ENCODE results near the gene TEX44.
"Not testable (repeated sequence)": the region's sequence is repeated elsewhere in the genome, so short reads cannot be mapped to it uniquely, and the experiment has no call there.

TEX44 gene

DNA sequence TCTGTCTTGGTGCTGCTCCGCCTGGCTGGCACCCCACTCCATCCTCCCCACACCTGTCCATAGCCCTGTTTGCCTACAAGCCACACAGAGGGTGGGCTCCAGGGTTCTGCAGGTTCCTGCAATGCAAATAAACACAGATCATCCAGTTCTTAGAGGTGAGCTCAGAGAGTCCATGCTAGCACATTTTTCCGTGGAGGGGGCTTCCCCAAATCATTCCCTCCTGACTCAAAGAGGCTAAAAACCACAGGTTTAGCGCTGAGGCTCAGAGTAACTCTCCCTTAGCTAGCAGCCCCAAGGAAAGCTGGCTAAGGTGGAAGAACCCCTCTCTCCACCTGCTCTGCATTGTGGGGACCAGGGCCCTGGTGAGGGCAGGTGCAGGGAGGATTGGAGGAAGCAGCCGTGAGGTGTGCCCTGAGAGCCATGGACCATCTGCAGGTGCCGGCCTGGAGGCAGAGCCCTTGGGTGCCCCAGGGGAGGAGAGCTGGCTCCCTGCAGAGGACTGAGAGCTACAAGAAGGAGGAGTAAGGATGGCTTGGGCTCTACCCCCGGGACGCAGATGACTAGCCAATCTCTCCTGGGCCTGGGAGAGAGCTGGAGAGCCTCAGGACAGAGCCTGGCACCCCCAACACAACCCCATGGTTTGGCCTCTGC, 23.8 kb upstream of the TEX44 start:
- DNase-seq (ENCODE audit: extremely low read depth, insufficient read length) = no peak
- no peak overlapping the region for H3K4me3 ChIP-seq (replicated peaks; ENCODE audit: low read depth, low read length)
- TF ChIP-seq, protein P1, sequence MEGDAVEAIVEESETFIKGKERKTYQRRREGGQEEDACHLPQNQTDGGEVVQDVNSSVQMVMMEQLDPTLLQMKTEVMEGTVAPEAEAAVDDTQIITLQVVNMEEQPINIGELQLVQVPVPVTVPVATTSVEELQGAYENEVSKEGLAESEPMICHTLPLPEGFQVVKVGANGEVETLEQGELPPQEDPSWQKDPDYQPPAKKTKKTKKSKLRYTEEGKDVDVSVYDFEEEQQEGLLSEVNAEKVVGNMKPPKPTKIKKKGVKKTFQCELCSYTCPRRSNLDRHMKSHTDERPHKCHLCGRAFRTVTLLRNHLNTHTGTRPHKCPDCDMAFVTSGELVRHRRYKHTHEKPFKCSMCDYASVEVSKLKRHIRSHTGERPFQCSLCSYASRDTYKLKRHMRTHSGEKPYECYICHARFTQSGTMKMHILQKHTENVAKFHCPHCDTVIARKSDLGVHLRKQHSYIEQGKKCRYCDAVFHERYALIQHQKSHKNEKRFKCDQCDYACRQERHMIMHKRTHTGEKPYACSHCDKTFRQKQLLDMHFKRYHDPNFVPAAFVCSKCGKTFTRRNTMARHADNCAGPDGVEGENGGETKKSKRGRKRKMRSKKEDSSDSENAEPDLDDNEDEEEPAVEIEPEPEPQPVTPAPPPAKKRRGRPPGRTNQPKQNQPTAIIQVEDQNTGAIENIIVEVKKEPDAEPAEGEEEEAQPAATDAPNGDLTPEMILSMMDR (IDR thresholded peaks at IDR 0.05; ENCODE audit: insufficient read depth, low read length, poor library complexity, severe bottlenecking) = no peak
- H3K27me3 ChIP-seq (replicated peaks; ENCODE audit: control insufficient read depth, insufficient read depth, low read length) = no peaks in the 10 kb centered on the region
- no peaks in the 10 kb centered on the region for H3K36me3 ChIP-seq (ENCODE audit: control insufficient read depth, insufficient read depth, low read length)

DNA sequence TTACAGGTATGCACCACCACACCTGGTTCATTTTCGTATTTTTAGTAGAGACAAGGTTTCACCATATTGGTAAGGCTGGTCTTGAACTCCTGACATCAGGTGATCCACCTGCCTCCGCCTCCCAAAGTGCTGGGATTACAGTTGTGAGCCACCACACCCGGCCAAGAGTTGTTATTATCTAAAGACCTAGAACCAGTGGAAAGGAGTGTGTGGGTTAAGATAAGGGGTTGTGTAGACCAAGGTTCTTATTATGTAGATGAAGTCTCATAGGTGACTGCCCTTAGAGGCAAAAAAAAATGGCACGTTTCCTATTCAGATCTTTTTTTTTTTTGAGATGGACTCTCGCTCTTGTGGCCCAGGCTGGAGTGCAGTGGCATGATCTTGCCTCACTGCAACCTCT, 21.7 kb upstream of the TEX44 start:
- not testable (repeated sequence) for DNase-seq (ENCODE audit: extremely low read depth, insufficient read length); H3K4me3 ChIP-seq (replicated peaks; ENCODE audit: low read depth, low read length); H3K36me3 ChIP-seq (ENCODE audit: control insufficient read depth, insufficient read depth, low read length); H3K27me3 ChIP-seq (replicated peaks; ENCODE audit: control insufficient read depth, insufficient read depth, low read length)

DNA sequence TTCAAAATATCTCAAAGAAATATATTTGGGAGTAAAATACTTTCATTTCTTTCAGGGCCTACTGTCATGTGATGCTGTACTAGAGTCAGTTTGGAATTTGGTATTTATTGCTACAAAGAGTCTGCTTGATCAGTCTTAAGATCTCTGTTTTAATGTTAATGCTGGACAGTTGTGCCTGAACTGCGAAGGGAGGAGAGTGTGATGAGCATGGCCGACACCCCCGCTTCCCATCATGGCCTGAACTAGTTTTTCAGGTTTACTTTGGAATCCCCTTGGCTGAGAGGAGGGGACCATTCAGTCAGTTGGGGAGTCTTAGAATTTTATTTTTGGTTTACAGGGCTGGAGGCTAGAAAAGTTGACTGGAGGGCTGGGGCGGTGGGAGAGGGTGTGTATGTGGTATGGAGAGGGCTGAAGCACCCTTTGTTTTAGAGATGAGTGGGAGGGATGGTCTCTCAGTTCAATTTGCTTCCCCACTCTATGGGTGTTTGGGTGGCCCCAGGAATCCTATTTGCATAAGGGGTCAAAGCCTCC, 20.9 kb upstream of the TEX44 start:
- TF ChIP-seq, protein P1 (IDR thresholded peaks at IDR 0.05; ENCODE audit: insufficient read depth, low read length, poor library complexity, severe bottlenecking) = no peak
- no peak overlapping the region for H3K4me3 ChIP-seq (replicated peaks; ENCODE audit: low read depth, low read length)
- no peak for DNase-seq (ENCODE audit: extremely low read depth, insufficient read length)
- H3K27me3 ChIP-seq (replicated peaks; ENCODE audit: control insufficient read depth, insufficient read depth, low read length) = no peaks in the 10 kb centered on the region
- no peaks in the 10 kb centered on the region for H3K36me3 ChIP-seq (ENCODE audit: control insufficient read depth, insufficient read depth, low read length)

DNA sequence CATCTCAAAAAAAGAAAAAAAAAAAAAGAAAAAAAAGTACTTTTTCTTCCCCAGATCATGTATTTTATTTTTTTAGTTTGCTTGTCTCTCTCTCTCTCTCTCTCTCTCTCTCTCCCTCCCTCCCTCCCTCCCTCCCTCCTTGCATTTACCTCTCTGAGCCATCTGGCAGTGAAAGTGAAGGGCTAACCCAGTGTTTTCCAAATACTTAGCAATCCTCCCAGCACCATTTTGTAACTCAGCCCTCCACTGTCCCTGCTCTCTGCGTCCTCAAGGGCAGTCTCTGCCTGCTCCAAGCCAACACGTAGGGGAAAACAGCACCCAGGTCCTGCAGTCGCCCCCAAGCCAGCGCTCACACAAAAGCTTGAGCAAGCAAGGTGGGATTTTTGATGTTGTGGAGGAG, 19.6 kb upstream of the TEX44 start:
- Histone ChIP-seq H3K4me3 (replicated peaks; ENCODE audit: low read depth, low read length) (no peak overlapping the region), H3K27me3 (replicated peaks; ENCODE audit: control insufficient read depth, insufficient read depth, low read length) (no peaks in the 10 kb centered on the region), H3K36me3 (ENCODE audit: control insufficient read depth, insufficient read depth, low read length) (no peaks in the 10 kb centered on the region)
- no peak for DNase-seq (ENCODE audit: extremely low read depth, insufficient read length)
- TF ChIP-seq, protein P1 (IDR thresholded peaks at IDR 0.05; ENCODE audit: insufficient read depth, low read length, poor library complexity, severe bottlenecking) = no peak

DNA sequence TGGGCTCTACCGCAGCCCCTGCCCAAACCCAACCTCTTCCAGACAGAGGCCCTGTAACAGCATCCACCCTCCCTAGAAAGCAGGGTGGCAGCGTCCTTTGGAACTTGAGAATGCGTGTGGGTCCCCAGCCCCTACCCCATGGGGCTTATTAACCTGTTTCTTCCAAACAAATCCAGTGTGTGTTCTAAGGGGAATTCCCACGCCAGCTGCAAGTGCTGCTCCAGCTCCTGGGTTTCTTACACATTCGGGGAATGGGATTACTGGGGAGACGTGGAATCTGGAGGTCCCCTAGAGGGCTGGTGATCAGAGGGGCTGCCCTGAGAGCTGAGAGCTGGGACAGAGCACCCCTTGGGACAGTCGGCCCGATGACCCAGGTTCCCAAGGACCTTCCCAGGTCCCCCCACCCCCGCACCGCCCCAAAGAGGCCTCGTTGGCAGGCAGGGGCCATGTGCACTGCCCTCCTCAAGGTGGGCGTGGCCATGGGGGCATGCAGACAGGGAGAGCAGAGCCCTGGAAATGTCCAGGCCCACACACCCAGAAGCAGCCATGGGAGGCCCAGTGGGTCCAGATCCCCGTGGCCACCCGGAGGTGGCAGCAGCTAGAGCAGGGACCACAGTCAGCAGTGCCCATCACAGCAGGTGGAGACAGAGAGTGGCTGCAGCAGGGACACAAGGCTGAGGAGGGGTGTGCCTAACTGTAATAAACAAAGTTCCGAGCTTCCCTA, 18.8 kb upstream of the TEX44 start:
- Histone ChIP-seq H3K27me3 (replicated peaks; ENCODE audit: control insufficient read depth, insufficient read depth, low read length) (no peaks in the 10 kb centered on the region), H3K4me3 (replicated peaks; ENCODE audit: low read depth, low read length) (no peak overlapping the region), H3K36me3 (ENCODE audit: control insufficient read depth, insufficient read depth, low read length) (no peaks in the 10 kb centered on the region)
- TF ChIP-seq, protein P1 (IDR thresholded peaks at IDR 0.05; ENCODE audit: insufficient read depth, low read length, poor library complexity, severe bottlenecking) = no peak
- no peak for DNase-seq (ENCODE audit: extremely low read depth, insufficient read length)

DNA sequence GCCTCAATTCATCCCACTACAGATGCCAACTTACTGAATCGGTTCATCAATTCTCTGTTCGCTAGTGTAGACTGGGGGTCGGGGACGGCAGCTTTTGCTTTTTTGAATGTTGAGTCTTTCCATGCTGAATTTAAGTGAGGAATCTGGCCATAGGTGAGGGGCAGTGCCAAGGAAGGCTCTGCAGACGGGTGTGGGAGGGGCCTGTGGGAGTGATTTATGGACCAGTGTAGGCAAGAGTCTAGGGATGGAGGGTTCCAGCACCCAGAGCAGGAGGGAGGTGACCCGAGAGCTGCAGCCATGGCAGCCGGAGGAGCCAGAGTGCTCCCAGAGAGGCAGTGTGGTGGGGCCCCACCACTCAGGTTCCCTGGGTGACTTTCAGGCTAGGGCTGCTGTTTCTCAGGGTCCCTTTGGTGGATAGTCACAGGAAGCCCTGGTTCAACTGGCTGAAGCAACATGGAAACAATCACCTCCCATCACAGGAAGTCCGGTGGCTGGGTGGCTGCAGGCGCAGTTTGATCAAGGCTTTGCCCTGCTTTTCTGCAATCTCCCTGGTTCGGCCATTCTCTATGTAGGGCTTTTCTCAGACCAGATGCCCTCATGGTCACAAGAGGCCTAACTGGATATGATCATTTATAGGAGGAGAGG, 16.9 kb upstream of the TEX44 start:
- H3K36me3 ChIP-seq (ENCODE audit: control insufficient read depth, insufficient read depth, low read length) = no peaks in the 10 kb centered on the region
- DNase-seq (ENCODE audit: extremely low read depth, insufficient read length) = no peak
- TF ChIP-seq, protein P1 (IDR thresholded peaks at IDR 0.05; ENCODE audit: insufficient read depth, low read length, poor library complexity, severe bottlenecking) = no peak
- H3K4me3 ChIP-seq (replicated peaks; ENCODE audit: low read depth, low read length) = no peak overlapping the region
- no peaks in the 10 kb centered on the region; the same call in 1 of the 2 replicates for H3K27me3 ChIP-seq (replicated peaks; ENCODE audit: control insufficient read depth, insufficient read depth, low read length)

Data from GM06990 (cell line).